GM23338 (cell line): ENCODE results near the gene GPR37. TPM values are rescaled to one million over a fixed set of nuclear protein-coding genes. Genes with fewer than 3 reads are reported as not detected.

ENCODE experiments used
- ATAC-seq: fragments of 200-7000 bp; cut with Tn5 transposase; 3 replicates; pipeline ENCODE4 v1.9.1; 2020
- DNase-seq: peaks from one replicate; pipeline ENCODE4 v3.0.0-alpha.2; 2015; ENCODE audit warnings: low spot score
- H2AFZ ChIP-seq: fragments of 200-600 bp; sonication (generic); 2 replicates; pipeline ENCODE4 v1.8.0; 2016; ENCODE audit warnings: antibody characterized with exemption, mild to moderate bottlenecking, moderate library complexity
- H3F3A ChIP-seq: fragments of 200-600 bp; sonication (generic); replicated peaks from 2 replicates; pipeline ENCODE4 v1.8.0; 2017; ENCODE audit warnings: antibody characterized with exemption, mixed run types, low read depth
- H3K27ac ChIP-seq: fragments of 200-600 bp; sonication (generic); 2 replicates; pipeline ENCODE4 v1.6.1; 2016; ENCODE audit warnings: low read depth
- H3K27me3 ChIP-seq: fragments of 200-600 bp; sonication (generic); 2 replicates; pipeline ENCODE4 v1.8.0; 2016; ENCODE audit warnings: mild to moderate bottlenecking, mixed run types, moderate library complexity; ENCODE audit not compliant: insufficient read depth
- H3K36me3 ChIP-seq: fragments of 200-600 bp; sonication (generic); 2 replicates; pipeline ENCODE4 v1.8.0; 2016; ENCODE audit warnings: mild to moderate bottlenecking; ENCODE audit not compliant: insufficient read depth
- H3K4me1 ChIP-seq: fragments of 200-600 bp; sonication (generic); 2 replicates; pipeline ENCODE4 v1.8.0; 2016; ENCODE audit warnings: mild to moderate bottlenecking, moderate library complexity; ENCODE audit not compliant: insufficient read depth
- H3K4me2 ChIP-seq: fragments of 200-600 bp; sonication (generic); 2 replicates; pipeline ENCODE4 v1.7.1; 2017; ENCODE audit warnings: mixed run types
- H3K4me3 ChIP-seq: fragments of 200-600 bp; sonication (generic); 2 replicates; pipeline ENCODE4 v1.6.1; 2016; ENCODE audit warnings: mixed run types
- H3K79me2 ChIP-seq: fragments of 200-600 bp; sonication (generic); replicated peaks from 2 replicates; pipeline ENCODE4 v1.8.0; 2017; ENCODE audit warnings: mild to moderate bottlenecking; ENCODE audit not compliant: insufficient read depth
- H3K9me2 ChIP-seq: fragments of 200-600 bp; sonication (generic); 2 replicates; pipeline ENCODE4 v1.8.0; 2017; ENCODE audit not compliant: insufficient read depth
- H4K20me1 ChIP-seq: fragments of 200-600 bp; sonication (generic); replicated peaks from 2 replicates; pipeline ENCODE4 v1.8.0; 2017; ENCODE audit warnings: mild to moderate bottlenecking; ENCODE audit not compliant: insufficient read depth
- H3K27ac Mint-ChIP-seq: 2 replicates; pipeline ENCODE4 v1.8.0; 2020; ENCODE audit warnings: inconsistent platforms, mild to moderate bottlenecking, moderate library complexity, mixed read lengths
- H3K27me3 Mint-ChIP-seq: 3 replicates; pipeline ENCODE4 v1.8.0; 2022; ENCODE audit warnings: low read depth, mild to moderate bottlenecking, moderate library complexity, mixed read lengths, inconsistent platforms; ENCODE audit not compliant: insufficient read depth, poor library complexity
- H3K36me3 Mint-ChIP-seq: 3 replicates; pipeline ENCODE4 v1.8.0; 2021; ENCODE audit warnings: low read depth, mild to moderate bottlenecking, inconsistent platforms, moderate library complexity, mixed read lengths
- H3K4me1 Mint-ChIP-seq: 3 replicates; pipeline ENCODE4 v1.8.0; 2020; ENCODE audit warnings: mild to moderate bottlenecking, inconsistent platforms, mixed read lengths
- H3K4me3 Mint-ChIP-seq: 3 replicates; pipeline ENCODE4 v1.8.0; 2021; ENCODE audit warnings: moderate library complexity, mild to moderate bottlenecking, inconsistent platforms, mixed read lengths
- H3K9me3 Mint-ChIP-seq: 3 replicates; pipeline ENCODE4 v1.8.0; 2020; ENCODE audit warnings: moderate library complexity, mild to moderate bottlenecking, inconsistent platforms, mixed read lengths
- NANOG ChIP-seq: IDR thresholded peaks from 2 replicates; pipeline ENCODE4 v1.6.1; 2016; ENCODE audit warnings: antibody characterized with exemption, borderline replicate concordance
- POLR2AphosphoS5 ChIP-seq: IDR thresholded peaks from 2 replicates; pipeline ENCODE4 v1.6.1; 2016; ENCODE audit warnings: antibody characterized with exemption, low read depth
- ZNF331 ChIP-seq: fragments of 250-450 bp; sonication (Bioruptor Pico); IDR thresholded peaks from 2 replicates; pipeline ENCODE4 v1.5.0; 2020; ENCODE audit warnings: low read depth, mild to moderate bottlenecking, moderate library complexity
- polyA plus RNA-seq: library from polyadenylated mRNA; unstranded; fragments of >200 nt; fragmentation: Nextera tagmentation; extraction: Ambion mirVana; gene quantifications from 2 replicates; pipeline ENCODE4 v1.2.1, GENCODE V29; 2016
- total RNA-seq: library from RNA; depleted of rRNA; stranded (reverse); fragments of >200 nt; shearing (Covaris generic); gene quantifications from 2 replicates; pipeline ENCODE4 v1.2.3, GENCODE V29; 2014
- TF ChIP-seq, protein P1 (sequence below): fragments of 250-450 bp; sonication (Bioruptor Pico); IDR thresholded peaks from 2 replicates; pipeline ENCODE4 v1.5.0; 2020; ENCODE audit warnings: mild to moderate bottlenecking, moderate library complexity
- TF ChIP-seq, protein P2 (sequence below): IDR thresholded peaks from 2 replicates; pipeline ENCODE4 v1.6.1; 2016; ENCODE audit warnings: antibody characterized with exemption
- TF ChIP-seq, protein P3 (sequence below), 2 experiments: fragments of 200-600 bp in 1 of 2; sonication (generic) in 1 of 2; conservative IDR thresholded peaks; 2 replicates each; pipeline versions ENCODE4 v1.5.1 to v1.6.1; 2016 to 2017; ENCODE audit warnings: antibody characterized with exemption in 2 of 2, low read depth in 2 of 2, mild to moderate bottlenecking in 2 of 2, moderate library complexity in 1 of 2

GPR37 gene
- total and polyA plus RNA-seq, 2 experiments from 2014 or later = 3.9 to 8.5 TPM

DNA sequence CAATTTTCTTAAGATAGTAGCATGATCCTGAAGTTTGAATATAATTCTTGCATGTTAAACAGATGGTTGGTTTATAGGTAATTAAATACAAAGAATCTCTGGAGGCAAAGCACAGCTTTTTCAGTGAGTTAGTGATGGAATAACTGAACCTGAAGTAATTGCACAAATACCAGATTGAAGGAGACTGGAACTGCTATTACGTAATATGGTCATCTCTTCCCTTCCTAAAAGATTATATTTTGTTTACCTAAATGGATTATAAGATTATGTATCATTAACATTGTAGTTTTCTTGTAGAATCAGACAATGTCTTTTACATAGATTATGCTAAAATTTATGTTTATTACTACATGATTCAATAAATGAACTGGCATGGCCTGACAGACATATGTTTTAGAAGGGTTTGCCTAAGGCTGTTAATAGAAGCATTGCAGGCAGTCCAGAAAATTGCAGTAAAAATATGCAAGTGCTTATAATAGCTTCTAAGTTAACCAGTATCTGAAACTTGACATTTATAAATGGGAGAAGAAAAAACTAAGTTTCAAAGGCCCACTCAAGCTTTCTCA is 35.8 kb upstream of the GPR37 start:
- no peaks in the 10 kb centered on the region for H3K27me3 Mint-ChIP-seq
- DNase-seq = no peak
- H4K20me1 ChIP-seq = no peaks in the 10 kb centered on the region
- no peak overlapping the region for H2AFZ ChIP-seq
- H3K4me3 ChIP-seq = no peak overlapping the region
- no peaks in the 10 kb centered on the region for H3F3A ChIP-seq
- H3K4me3 Mint-ChIP-seq = no peak overlapping the region
- H3K4me1 Mint-ChIP-seq = peaks cover 13% of the 10 kb centered on the region
- peaks cover 18% of the 10 kb centered on the region for H3K4me1 ChIP-seq
- TF ChIP-seq, protein P1, sequence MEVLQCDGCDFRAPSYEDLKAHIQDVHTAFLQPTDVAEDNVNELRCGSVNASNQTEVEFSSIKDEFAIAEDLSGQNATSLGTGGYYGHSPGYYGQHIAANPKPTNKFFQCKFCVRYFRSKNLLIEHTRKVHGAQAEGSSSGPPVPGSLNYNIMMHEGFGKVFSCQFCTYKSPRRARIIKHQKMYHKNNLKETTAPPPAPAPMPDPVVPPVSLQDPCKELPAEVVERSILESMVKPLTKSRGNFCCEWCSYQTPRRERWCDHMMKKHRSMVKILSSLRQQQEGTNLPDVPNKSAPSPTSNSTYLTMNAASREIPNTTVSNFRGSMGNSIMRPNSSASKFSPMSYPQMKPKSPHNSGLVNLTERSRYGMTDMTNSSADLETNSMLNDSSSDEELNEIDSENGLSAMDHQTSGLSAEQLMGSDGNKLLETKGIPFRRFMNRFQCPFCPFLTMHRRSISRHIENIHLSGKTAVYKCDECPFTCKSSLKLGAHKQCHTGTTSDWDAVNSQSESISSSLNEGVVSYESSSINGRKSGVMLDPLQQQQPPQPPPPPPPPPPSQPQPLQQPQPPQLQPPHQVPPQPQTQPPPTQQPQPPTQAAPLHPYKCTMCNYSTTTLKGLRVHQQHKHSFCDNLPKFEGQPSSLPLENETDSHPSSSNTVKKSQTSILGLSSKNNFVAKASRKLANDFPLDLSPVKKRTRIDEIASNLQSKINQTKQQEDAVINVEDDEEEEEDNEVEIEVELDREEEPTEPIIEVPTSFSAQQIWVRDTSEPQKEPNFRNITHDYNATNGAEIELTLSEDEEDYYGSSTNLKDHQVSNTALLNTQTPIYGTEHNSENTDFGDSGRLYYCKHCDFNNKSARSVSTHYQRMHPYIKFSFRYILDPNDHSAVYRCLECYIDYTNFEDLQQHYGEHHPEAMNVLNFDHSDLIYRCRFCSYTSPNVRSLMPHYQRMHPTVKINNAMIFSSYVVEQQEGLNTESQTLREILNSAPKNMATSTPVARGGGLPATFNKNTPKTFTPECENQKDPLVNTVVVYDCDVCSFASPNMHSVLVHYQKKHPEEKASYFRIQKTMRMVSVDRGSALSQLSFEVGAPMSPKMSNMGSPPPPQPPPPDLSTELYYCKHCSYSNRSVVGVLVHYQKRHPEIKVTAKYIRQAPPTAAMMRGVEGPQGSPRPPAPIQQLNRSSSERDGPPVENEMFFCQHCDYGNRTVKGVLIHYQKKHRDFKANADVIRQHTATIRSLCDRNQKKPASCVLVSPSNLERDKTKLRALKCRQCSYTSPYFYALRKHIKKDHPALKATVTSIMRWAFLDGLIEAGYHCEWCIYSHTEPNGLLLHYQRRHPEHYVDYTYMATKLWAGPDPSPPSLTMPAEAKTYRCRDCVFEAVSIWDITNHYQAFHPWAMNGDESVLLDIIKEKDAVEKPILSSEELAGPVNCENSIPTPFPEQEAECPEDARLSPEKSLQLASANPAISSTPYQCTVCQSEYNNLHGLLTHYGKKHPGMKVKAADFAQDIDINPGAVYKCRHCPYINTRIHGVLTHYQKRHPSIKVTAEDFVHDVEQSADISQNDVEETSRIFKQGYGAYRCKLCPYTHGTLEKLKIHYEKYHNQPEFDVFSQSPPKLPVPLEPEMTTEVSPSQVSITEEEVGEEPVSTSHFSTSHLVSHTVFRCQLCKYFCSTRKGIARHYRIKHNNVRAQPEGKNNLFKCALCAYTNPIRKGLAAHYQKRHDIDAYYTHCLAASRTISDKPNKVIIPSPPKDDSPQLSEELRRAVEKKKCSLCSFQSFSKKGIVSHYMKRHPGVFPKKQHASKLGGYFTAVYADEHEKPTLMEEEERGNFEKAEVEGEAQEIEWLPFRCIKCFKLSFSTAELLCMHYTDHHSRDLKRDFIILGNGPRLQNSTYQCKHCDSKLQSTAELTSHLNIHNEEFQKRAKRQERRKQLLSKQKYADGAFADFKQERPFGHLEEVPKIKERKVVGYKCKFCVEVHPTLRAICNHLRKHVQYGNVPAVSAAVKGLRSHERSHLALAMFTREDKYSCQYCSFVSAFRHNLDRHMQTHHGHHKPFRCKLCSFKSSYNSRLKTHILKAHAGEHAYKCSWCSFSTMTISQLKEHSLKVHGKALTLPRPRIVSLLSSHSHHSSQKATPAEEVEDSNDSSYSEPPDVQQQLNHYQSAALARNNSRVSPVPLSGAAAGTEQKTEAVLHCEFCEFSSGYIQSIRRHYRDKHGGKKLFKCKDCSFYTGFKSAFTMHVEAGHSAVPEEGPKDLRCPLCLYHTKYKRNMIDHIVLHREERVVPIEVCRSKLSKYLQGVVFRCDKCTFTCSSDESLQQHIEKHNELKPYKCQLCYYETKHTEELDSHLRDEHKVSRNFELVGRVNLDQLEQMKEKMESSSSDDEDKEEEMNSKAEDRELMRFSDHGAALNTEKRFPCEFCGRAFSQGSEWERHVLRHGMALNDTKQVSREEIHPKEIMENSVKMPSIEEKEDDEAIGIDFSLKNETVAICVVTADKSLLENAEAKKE (CRISPR knock-in tag) = no peak
- TF ChIP-seq, protein P2, sequence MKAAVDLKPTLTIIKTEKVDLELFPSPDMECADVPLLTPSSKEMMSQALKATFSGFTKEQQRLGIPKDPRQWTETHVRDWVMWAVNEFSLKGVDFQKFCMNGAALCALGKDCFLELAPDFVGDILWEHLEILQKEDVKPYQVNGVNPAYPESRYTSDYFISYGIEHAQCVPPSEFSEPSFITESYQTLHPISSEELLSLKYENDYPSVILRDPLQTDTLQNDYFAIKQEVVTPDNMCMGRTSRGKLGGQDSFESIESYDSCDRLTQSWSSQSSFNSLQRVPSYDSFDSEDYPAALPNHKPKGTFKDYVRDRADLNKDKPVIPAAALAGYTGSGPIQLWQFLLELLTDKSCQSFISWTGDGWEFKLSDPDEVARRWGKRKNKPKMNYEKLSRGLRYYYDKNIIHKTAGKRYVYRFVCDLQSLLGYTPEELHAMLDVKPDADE = no peak
- TF ChIP-seq POLR2AphosphoS5 = no peak
- TF ChIP-seq ZNF331 (CRISPR knock-in tag) = no peak
- TF ChIP-seq, protein P3, sequence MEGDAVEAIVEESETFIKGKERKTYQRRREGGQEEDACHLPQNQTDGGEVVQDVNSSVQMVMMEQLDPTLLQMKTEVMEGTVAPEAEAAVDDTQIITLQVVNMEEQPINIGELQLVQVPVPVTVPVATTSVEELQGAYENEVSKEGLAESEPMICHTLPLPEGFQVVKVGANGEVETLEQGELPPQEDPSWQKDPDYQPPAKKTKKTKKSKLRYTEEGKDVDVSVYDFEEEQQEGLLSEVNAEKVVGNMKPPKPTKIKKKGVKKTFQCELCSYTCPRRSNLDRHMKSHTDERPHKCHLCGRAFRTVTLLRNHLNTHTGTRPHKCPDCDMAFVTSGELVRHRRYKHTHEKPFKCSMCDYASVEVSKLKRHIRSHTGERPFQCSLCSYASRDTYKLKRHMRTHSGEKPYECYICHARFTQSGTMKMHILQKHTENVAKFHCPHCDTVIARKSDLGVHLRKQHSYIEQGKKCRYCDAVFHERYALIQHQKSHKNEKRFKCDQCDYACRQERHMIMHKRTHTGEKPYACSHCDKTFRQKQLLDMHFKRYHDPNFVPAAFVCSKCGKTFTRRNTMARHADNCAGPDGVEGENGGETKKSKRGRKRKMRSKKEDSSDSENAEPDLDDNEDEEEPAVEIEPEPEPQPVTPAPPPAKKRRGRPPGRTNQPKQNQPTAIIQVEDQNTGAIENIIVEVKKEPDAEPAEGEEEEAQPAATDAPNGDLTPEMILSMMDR (conservative IDR thresholded peaks at IDR 0.05; ENCODE audit: low read depth in 2 of 2) = no peak
- TF ChIP-seq NANOG = no peak
- no peak for ATAC-seq
- H3K36me3 Mint-ChIP-seq = no peaks in the 10 kb centered on the region
- H3K9me2 ChIP-seq = no peaks in the 10 kb centered on the region
- H3K27ac ChIP-seq = no peak overlapping the region
- no peaks in the 10 kb centered on the region for H3K27me3 ChIP-seq
- H3K27ac Mint-ChIP-seq = no peak overlapping the region
- no peaks in the 10 kb centered on the region for H3K36me3 ChIP-seq
- H3K4me2 ChIP-seq = no peak overlapping the region
- H3K9me3 Mint-ChIP-seq = no peaks in the 10 kb centered on the region
- no peaks in the 10 kb centered on the region for H3K79me2 ChIP-seq
